GM23338 (cell line): Measurements from ENCODE around the gene METTL26. TPM values are rescaled to one million over a fixed set of nuclear protein-coding genes. Genes with fewer than 3 reads are reported as not detected.

Experiments
- ATAC-seq: fragments of 200-7000 bp; cut with Tn5 transposase; 3 replicates; pipeline ENCODE4 v1.9.1; 2020
- DNase-seq: peaks from one replicate; pipeline ENCODE4 v3.0.0-alpha.2; 2015; ENCODE audit warnings: low spot score
- H2AFZ ChIP-seq: fragments of 200-600 bp; sonication (generic); 2 replicates; pipeline ENCODE4 v1.8.0; 2016; ENCODE audit warnings: antibody characterized with exemption, mild to moderate bottlenecking, moderate library complexity
- H3F3A ChIP-seq: fragments of 200-600 bp; sonication (generic); replicated peaks from 2 replicates; pipeline ENCODE4 v1.8.0; 2017; ENCODE audit warnings: antibody characterized with exemption, mixed run types, low read depth
- H3K27ac ChIP-seq: fragments of 200-600 bp; sonication (generic); 2 replicates; pipeline ENCODE4 v1.6.1; 2016; ENCODE audit warnings: low read depth
- H3K27me3 ChIP-seq: fragments of 200-600 bp; sonication (generic); 2 replicates; pipeline ENCODE4 v1.8.0; 2016; ENCODE audit warnings: mild to moderate bottlenecking, mixed run types, moderate library complexity; ENCODE audit not compliant: insufficient read depth
- H3K36me3 ChIP-seq: fragments of 200-600 bp; sonication (generic); 2 replicates; pipeline ENCODE4 v1.8.0; 2016; ENCODE audit warnings: mild to moderate bottlenecking; ENCODE audit not compliant: insufficient read depth
- H3K4me1 ChIP-seq: fragments of 200-600 bp; sonication (generic); 2 replicates; pipeline ENCODE4 v1.8.0; 2016; ENCODE audit warnings: mild to moderate bottlenecking, moderate library complexity; ENCODE audit not compliant: insufficient read depth
- H3K4me2 ChIP-seq: fragments of 200-600 bp; sonication (generic); 2 replicates; pipeline ENCODE4 v1.7.1; 2017; ENCODE audit warnings: mixed run types
- H3K4me3 ChIP-seq: fragments of 200-600 bp; sonication (generic); 2 replicates; pipeline ENCODE4 v1.6.1; 2016; ENCODE audit warnings: mixed run types
- H3K79me2 ChIP-seq: fragments of 200-600 bp; sonication (generic); replicated peaks from 2 replicates; pipeline ENCODE4 v1.8.0; 2017; ENCODE audit warnings: mild to moderate bottlenecking; ENCODE audit not compliant: insufficient read depth
- H3K9me2 ChIP-seq: fragments of 200-600 bp; sonication (generic); 2 replicates; pipeline ENCODE4 v1.8.0; 2017; ENCODE audit not compliant: insufficient read depth
- H4K20me1 ChIP-seq: fragments of 200-600 bp; sonication (generic); replicated peaks from 2 replicates; pipeline ENCODE4 v1.8.0; 2017; ENCODE audit warnings: mild to moderate bottlenecking; ENCODE audit not compliant: insufficient read depth
- H3K27ac Mint-ChIP-seq: 2 replicates; pipeline ENCODE4 v1.8.0; 2020; ENCODE audit warnings: inconsistent platforms, mild to moderate bottlenecking, moderate library complexity, mixed read lengths
- H3K27me3 Mint-ChIP-seq: 3 replicates; pipeline ENCODE4 v1.8.0; 2022; ENCODE audit warnings: low read depth, mild to moderate bottlenecking, moderate library complexity, mixed read lengths, inconsistent platforms; ENCODE audit not compliant: insufficient read depth, poor library complexity
- H3K36me3 Mint-ChIP-seq: 3 replicates; pipeline ENCODE4 v1.8.0; 2021; ENCODE audit warnings: low read depth, mild to moderate bottlenecking, inconsistent platforms, moderate library complexity, mixed read lengths
- H3K4me1 Mint-ChIP-seq: 3 replicates; pipeline ENCODE4 v1.8.0; 2020; ENCODE audit warnings: mild to moderate bottlenecking, inconsistent platforms, mixed read lengths
- H3K4me3 Mint-ChIP-seq: 3 replicates; pipeline ENCODE4 v1.8.0; 2021; ENCODE audit warnings: moderate library complexity, mild to moderate bottlenecking, inconsistent platforms, mixed read lengths
- H3K9me3 Mint-ChIP-seq: 3 replicates; pipeline ENCODE4 v1.8.0; 2020; ENCODE audit warnings: moderate library complexity, mild to moderate bottlenecking, inconsistent platforms, mixed read lengths
- CREB1 ChIP-seq: fragments of 250-450 bp; sonication (Bioruptor Pico); IDR thresholded peaks from 2 replicates; pipeline ENCODE4 v1.5.0; 2020; ENCODE audit warnings: low read depth, mild to moderate bottlenecking, moderate library complexity
- CTCF ChIP-seq, 2 experiments: fragments of 200-600 bp in 1 of 2; sonication (generic) in 1 of 2; conservative IDR thresholded peaks; 2 replicates each; pipeline versions ENCODE4 v1.5.1 to v1.6.1; 2016 to 2017; ENCODE audit warnings: antibody characterized with exemption in 2 of 2, low read depth in 2 of 2, mild to moderate bottlenecking in 2 of 2, moderate library complexity in 1 of 2
- ETS1 ChIP-seq: IDR thresholded peaks from 2 replicates; pipeline ENCODE4 v1.6.1; 2016; ENCODE audit warnings: antibody characterized with exemption
- JUNB ChIP-seq: IDR thresholded peaks from one replicate; pipeline ENCODE4 v1.6.1; 2016; ENCODE audit warnings: antibody characterized with exemption; ENCODE audit not compliant: unreplicated experiment
- NANOG ChIP-seq: IDR thresholded peaks from 2 replicates; pipeline ENCODE4 v1.6.1; 2016; ENCODE audit warnings: antibody characterized with exemption, borderline replicate concordance
- POLR2AphosphoS5 ChIP-seq: IDR thresholded peaks from 2 replicates; pipeline ENCODE4 v1.6.1; 2016; ENCODE audit warnings: antibody characterized with exemption, low read depth
- REST ChIP-seq: IDR thresholded peaks from one replicate; pipeline ENCODE4 v1.6.1; 2018; ENCODE audit warnings: antibody characterized with exemption; ENCODE audit not compliant: unreplicated experiment
- ZNF114 ChIP-seq: fragments of 250-450 bp; sonication (Bioruptor Pico); IDR thresholded peaks from 2 replicates; pipeline ENCODE4 v1.5.0; 2020; ENCODE audit warnings: mild to moderate bottlenecking, moderate library complexity
- ZNF462 ChIP-seq: fragments of 250-450 bp; sonication (Bioruptor Pico); IDR thresholded peaks from 2 replicates; pipeline ENCODE4 v1.5.0; 2020; ENCODE audit warnings: mild to moderate bottlenecking, moderate library complexity
- polyA plus RNA-seq: library from polyadenylated mRNA; unstranded; fragments of >200 nt; fragmentation: Nextera tagmentation; extraction: Ambion mirVana; gene quantifications from 2 replicates; pipeline ENCODE4 v1.2.1, GENCODE V29; 2016
- total RNA-seq: library from RNA; depleted of rRNA; stranded (reverse); fragments of >200 nt; shearing (Covaris generic); gene quantifications from 2 replicates; pipeline ENCODE4 v1.2.3, GENCODE V29; 2014

The METTL26 gene
- total and polyA plus RNA-seq, 2 experiments from 2014 or later: 153 to 223 TPM

- DNase-seq (no peak), ATAC-seq (no peak)
- H3K4me3 Mint-ChIP-seq: no peak overlapping the region
- Histone ChIP-seq H3K4me1 (no peaks in the 10 kb centered on the region), H3K79me2 (no peaks in the 10 kb centered on the region), H3K4me3 (no peak overlapping the region), H3F3A (0 out of 2 replicates have a peak, but pooled peaks cover under 1% of the 10 kb centered on the region), H4K20me1 (no peaks in the 10 kb centered on the region), H3K27me3 (no peaks in the 10 kb centered on the region), H3K4me2 (no peak overlapping the region), H2AFZ (no peak overlapping the region), H3K9me2 (no peaks in the 10 kb centered on the region), H3K36me3 (no peaks in the 10 kb centered on the region), H3K27ac (no peak overlapping the region)
- H3K9me3 Mint-ChIP-seq: no peaks in the 10 kb centered on the region
- TF ChIP-seq ETS1 (no peak), ZNF114 (no peak), JUNB (no peak), CTCF (conservative IDR thresholded peaks at IDR 0.05; ENCODE audit: low read depth in 2 of 2) (peak in 1 of 2 experiments; percentile 28; a peak in 1 of 4 replicates), CREB1 (no peak), POLR2AphosphoS5 (no peak), REST (no peak), ZNF462 (CRISPR knock-in tag) (no peak), NANOG (no peak)
- peaks cover 4% of the 10 kb centered on the region for H3K27me3 Mint-ChIP-seq
- peaks cover 8% of the 10 kb centered on the region; the same call in 2 of the 3 replicates for H3K36me3 Mint-ChIP-seq
- H3K27ac Mint-ChIP-seq: no peak overlapping the region
- H3K4me1 Mint-ChIP-seq: no peaks in the 10 kb centered on the region
Measured at GRCh38 chr16:658679-659571, 22.8 kb upstream of the METTL26 start.
